CD4-positive, alpha-beta T cell treated with Interleukin-15 for 4 hours (primary cell): Measurements from ENCODE around the gene CCSER1.
"Not testable (repeated sequence)": the region's sequence is repeated elsewhere in the genome, so short reads cannot be mapped to it uniquely, and the experiment has no call there.

Experiments
- DNase-seq: peaks from one replicate; pipeline ENCODE4 v3.0.0-alpha.2; 2020; ENCODE audit warnings: low spot score

CCSER1 gene

DNA sequence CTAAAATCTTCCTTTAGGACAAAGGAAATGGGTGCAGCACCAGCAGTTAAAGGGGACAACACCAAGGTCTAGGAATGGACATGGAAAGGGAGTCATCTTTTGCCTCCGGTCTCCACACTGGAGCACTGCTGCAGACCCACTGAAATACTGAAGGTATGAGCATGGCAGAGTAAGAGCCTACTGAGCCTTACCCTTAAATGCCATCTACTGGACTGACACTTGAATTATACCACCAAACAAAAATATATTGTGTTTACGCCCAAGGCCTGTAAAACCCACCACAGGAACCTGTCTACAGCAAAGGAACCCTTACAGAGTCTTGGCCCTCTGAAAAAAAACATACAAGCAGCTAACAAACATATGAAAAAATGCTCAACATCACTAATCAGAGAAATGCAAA lies 443.4 kb downstream of the CCSER1 start:
- DNase-seq, result no peak

DNA sequence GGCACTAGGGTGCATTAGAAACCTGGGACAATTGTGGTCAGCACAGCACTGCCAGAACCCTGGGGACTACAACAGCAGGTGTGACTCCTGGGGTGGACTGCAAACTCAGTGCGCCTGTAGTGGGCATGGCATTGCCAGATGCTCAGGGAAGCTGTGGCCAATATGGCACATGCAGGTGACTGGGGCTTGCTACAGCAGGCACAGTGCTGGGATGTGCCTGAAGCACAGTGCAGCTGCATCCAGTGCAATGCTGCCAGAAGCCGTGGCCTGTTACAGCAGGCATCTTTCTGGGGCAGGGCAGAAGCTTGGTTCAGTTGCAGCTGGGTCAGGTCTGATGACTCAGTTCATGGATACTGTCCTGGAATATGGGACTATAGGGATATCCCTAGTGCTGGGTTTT lies 445.8 kb downstream of the CCSER1 start:
- no peak for DNase-seq

DNA sequence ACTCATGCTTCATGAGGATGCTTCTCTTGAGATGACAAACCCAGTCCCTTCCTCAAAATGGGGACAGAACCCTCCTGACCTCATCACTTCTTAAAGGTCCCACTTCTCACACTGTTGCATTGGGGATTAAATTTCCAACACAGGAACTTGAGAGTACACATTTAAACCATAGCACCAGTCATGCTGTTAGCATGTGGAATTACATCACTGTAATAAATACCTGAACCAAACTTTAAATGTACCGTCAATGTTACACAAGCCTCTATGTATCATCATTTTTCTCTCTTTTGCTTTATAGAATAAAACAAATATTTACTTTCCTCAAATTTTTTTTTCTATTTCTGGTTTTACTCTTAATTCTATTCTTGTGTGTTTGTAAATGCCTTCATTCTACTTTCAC lies 448.2 kb downstream of the CCSER1 start:
- no peak for DNase-seq

DNA sequence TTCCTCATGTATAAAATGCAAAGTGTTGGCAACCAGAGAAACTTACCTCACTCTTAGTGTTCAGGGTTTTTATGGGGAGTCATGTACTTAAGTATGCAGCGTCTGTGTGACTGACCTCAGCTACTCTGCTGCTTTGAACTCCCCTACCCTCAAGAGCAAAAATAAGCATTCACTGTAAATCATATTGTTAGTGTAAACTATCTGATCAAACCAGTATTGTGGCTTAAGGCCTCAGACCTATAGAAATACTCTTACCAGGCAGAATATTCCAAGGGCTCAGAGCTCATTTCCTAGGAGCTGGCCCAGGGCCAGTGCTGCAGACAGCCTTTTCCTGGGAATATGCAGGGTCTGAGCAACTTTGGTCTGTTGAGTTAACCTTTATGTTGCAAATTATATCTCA lies 453.1 kb downstream of the CCSER1 start:
- DNase-seq, result no peak

DNA sequence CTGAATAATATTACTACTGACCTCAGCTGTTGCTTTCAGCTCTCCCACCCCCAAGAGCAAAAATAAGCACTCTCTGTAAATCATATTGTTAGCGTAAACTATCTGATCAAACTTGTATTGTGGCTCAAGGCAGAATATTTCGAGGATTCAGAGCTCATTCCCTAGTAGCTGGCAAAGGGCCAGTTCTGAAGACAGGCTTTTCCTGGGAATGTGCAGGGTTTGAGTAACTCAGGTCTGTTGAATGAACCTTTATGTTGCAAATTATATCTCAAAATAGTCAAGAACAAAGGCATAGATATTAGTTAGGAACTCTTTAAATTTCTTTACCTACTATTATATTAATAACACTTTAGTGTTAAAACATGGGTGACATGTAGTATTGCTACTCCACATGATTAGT lies 454.9 kb downstream of the CCSER1 start:
- DNase-seq, result no peak

DNA sequence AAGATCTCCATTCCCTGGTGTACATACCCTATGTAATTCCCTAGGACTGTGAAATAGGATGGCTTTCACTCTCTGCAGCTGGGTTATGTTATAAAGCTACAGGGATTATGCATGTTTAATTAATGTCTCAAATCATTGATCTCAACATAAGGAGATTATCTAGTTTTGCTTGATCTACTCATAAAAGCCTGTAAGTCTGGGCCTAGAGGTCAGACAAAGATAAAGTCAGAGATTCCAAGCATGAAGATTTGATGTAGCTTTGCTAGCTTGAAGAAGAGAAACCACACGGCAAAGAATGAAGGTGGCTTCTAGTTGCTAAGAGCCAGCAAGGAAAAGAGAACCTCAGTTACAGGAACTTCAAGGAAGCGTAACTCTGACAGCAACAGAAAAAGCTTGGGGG lies 456.9 kb downstream of the CCSER1 start:
- DNase-seq, result no peak

DNA sequence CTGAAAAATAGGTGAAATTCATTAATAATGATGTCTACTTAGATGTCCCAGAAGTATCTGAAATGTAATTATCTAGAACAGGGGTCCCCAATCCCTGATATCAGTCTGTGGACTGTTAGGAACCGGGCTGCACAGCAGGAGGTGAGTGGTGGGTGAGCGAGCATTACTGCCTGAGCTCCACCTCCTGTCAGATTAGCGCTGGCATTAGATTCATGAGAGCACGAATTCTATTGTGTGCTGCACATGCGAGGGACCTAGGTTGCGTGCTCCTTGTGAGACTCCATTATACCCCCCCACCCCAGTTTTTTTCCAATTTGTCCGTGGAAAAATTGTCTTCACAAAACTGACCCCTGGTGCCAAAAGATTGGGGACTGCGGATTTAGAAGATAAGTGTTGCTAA lies 458.8 kb downstream of the CCSER1 start:
- no peak for DNase-seq

DNA sequence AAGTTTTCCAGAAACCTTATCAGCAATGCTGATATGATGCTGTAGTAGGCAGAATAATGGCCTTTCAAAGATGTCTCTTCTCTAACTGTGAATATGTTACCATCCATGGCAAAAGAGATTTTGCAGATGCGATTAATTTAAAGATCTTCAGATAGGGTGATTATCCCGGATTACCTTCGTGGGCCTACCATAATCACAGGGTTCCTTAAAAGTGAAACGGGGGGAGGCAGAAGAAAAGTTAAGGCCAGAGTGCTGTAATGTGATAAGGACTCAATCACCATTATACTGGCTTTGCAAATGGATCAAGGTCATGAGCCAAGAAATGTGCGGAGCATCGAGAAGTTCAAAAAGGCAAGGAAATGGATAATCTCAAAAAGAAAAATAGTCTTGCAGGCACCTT lies 459.6 kb downstream of the CCSER1 start:
- no peak for DNase-seq

DNA sequence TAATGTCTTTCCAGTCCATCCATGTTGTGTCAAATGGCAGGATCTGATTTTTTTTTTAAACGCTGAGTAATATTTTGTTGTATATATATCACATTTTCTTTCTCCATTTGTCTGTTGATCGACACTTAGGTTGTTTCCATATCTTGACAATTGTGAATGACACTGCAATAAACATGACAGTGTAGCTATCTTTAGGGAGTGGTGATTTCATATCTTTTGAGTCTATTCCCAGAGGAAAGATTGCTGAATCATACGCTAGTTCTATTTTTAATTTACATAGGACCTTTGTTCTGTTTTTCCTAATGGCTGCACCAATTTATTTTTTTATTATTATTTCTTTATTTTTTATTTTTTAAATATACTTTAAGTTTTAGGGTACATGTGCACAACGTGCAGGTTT lies 470.7 kb downstream of the CCSER1 start:
- DNase-seq, result no peak

DNA sequence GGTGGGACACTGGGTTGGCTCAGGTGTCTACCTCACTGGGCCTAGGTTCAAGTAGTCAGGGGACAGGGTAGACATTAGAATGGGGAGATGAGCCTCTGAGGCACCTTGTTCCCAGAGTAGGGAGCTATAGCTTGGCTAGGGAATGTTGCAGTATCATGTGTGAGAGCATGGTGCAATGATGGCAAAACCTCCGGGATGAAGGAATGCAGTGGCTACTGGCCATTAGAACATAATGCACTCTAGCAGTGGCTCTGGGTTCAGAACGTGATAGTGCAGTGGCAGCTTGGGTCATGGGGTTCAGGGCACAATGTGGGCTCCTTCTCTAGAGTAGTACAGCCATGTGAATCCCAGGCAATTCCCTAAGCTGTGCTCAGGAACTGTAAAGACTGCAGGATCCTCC lies 471.5 kb downstream of the CCSER1 start:
- no peak for DNase-seq

DNA sequence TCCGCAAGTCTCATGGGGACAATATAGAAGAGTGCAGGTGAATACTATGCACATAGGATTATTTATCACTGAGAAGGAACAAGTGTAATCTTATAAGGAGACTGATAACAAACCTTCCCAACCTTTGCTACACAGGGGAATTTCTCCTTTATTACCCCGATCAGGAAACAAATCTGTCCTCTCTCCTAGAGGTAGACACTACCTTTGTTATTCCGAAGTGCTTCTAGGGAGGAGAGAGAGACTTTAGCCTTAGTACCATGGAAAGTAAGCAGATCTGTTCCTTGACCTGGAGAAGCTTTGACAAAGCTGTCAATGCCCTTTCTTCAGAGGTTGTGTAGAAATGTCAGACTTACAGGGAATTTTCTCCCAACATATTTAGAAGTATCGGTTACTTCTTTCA lies 475.5 kb downstream of the CCSER1 start:
- no peak for DNase-seq

DNA sequence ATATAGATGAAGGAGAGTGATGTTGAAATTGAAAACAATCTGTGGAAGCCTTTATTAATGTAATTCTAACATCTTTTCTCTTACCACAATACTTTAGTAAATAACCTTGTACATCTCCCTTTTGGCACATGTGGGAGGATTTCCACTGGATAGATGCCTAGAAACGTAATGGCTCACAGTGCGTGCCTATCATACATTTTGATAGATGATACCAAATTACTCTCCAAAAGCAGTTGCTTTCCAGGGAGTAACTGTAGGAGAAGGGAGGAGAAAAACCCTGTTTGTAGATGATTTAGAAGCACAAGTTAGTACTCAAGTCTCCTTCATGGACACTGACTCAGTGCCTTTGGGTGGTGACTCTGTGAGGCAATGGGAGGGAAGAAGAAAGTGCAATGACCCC lies 476.3 kb downstream of the CCSER1 start:
- no peak for DNase-seq

DNA sequence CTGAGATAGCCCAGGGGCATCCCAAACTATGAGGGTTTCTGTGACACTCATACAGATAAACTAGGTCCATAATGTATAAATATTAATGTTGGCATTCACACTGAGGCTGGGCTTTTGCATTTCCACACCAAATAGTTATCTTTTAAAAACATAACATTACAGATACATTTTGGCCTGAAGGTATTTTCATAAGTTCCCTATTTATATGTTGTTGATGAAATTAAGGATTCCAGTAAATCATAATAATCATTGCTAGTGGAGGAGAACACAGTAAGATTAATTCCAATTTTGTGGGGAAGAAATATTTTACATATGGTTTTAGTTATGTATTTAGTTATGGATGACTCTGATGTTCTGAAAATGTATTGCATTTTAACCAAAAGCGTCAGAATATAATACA lies 479.6 kb downstream of the CCSER1 start:
- no peak for DNase-seq

DNA sequence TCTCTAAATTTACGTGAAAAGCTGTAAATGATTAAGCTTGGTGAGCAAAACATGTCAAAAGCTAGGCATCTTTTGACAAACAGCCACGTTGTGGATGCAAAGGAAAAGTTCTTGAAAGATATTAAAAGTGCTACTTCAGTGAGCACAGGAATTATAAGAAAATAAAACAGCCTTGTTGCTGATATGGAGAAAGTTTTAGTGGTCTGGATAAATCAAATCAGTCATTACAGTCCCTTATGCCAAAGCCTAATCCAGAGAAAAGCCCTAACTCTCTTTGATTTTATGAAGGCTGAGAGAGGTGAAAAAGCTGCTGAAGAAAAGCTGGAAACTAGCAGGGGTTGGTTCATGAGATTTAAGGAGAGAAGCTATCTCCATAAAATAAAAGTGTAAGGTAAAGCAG lies 487.2 kb downstream of the CCSER1 start:
- DNase-seq, result no peak

DNA sequence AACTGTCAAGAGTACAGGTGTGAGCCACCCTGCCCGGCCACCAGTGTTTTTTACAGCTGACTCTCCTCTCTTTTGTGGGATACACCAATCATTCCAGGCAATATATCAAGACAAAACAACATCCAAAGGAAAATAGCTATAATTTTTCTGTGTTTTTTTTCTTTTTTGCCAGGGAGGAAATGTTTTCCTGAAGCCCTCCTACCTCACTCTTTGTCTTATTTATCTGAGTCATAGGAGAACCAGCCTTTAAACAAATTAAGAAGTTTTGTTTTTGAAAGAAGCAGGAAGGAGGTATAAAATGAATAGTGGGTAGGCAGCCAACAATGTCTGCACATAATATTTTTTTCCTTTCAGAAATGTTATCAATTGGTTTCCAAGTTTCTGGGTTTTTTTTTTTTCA lies 493.9 kb downstream of the CCSER1 start:
- DNase-seq, result no peak

DNA sequence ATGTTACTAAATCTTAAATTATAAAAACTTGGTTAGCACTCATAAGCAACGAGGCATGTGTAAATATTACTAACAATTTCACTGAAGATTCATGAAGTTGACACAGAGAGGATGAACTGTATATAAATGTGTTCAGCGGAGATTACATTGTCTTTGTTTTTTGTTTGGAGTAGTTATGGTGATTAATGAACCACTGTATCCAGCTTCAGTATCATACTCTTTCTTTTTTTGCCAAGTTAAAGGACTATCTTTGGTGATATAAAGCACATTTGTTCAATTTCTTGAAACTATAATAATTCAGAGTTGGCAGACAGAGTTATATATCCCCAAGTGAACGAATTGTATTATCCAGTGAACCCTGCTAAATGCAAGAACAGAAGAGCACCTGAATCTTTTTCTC lies 497.6 kb downstream of the CCSER1 start:
- DNase-seq, result no peak

DNA sequence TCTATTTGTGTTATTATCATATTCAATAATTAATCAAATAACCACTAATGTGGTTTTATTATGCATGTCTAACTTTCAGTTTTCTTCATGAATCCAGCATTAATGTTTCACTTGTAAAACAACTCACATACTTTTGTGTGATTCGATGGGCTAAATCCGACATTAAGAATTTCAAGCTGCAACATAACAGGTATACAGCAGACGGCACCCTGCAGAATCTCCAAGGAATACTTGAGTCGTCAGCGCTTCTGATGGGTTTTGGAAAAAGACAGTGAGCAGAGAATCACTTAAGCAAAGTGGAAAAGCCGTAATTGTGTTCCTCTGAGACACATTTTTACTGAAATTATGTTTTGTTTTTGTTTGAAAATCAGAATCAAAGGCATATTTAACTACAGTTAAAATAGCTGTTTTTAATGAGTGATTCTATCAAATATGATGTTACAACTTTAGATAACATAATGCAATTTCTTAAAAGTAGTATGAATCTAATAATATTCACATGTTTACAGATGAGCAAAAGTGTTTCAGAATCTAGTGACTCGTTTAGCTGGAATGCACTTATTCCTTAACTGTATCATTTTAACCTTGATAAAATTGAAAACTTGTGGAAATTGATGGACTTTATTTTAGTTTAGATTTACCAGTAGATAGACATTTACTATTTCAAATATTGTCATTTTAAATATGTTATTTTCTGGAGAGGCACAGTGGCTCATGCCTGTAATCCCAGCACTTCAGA lies 514.8 kb downstream of the CCSER1 start:
- no peak for DNase-seq

DNA sequence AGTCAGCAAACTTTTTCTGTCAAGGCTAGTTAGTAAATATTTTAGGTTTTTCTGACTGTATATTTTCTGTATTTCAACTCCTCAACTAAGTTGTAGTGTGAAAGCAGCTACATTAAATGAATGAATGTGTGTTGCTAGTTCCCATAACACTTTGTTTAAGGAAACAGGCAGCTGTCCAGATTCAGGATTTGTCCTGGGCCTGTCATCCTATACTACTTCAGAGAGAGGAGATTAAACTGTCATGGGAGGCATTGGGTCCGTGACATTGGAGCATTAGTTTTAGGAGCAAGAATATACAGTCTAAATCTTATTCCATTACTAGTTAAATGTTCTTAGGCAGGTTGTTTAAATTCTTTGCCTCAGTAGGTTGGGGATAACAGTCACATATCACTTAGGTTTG lies 516.0 kb downstream of the CCSER1 start:
- DNase-seq, result no peak

DNA sequence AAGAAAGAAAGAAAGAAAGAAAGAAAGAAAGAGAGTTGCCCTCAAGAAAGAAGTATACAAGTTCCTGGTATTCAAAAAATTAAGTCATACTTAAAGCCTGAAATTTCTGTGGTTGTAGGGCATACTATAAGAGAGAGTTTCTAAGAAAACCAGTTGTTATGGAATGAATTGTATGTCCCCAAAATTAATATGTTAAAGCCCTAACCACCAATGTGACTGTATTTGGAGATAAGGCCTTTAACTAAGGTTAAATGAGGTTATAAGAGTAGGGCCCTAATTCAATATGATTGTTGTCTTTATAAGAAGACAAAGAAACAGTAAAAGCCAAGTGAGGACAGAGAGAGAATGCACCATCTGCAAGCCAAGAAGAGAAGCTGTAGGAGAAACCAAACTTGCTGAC lies 521.1 kb downstream of the CCSER1 start:
- DNase-seq, result no peak

DNA sequence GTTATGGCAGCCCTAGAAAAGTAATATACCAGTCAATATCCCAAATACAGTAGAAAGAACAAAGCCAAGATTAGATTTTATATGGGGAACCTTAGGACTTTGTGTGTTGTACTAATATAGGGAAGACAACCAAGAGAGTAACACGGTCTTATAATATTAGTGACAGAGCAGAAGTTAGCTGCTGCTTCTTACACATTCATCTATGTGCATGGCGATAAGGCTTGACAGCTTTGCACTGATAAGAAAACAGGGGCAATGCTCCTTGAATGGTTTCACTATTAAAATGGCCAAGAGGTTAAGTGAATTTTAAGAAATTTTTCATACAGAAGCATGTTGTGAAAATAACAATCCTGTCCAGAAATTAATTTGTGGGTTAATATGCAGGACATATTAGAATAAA lies 521.6 kb downstream of the CCSER1 start:
- no peak for DNase-seq

DNA sequence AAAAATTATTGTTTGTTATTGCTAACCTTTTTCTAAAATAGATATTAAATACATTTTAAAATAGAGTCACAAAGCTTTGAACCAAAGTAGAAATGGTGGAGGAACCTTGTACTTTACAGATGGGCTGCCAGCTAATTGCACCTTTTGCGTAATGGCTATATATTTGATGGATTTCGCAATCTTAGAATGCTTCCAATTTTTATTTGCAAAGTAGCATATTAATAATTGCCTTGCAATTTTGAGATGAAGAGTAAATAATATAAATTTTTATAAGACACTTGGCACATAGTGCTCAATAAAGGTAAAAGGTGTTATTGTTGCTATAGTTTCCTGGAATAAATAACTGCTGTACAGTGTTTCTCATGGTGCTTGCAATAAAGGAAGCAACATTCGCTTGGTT lies 533.5 kb downstream of the CCSER1 start:
- DNase-seq, result no peak

DNA sequence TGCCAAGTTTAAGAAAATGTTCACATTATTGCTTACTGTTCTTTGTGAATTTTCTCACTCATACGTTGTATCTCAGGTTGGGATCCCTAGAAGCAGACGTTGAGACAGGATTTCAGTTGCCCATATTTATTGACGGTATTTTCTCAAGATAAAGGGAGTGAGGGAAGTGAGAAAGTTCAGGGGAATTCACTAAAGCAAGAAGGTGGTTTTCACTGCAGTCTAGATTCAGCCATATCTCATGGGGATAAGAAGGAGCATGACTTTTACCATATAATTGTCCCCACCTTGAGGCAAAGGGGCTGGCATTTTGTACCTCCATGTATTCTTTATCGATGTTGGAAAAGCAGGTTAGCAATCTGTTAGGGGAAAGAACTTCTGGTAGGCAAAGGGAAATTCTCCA lies 543.0 kb downstream of the CCSER1 start:
- DNase-seq, result no peak

DNA sequence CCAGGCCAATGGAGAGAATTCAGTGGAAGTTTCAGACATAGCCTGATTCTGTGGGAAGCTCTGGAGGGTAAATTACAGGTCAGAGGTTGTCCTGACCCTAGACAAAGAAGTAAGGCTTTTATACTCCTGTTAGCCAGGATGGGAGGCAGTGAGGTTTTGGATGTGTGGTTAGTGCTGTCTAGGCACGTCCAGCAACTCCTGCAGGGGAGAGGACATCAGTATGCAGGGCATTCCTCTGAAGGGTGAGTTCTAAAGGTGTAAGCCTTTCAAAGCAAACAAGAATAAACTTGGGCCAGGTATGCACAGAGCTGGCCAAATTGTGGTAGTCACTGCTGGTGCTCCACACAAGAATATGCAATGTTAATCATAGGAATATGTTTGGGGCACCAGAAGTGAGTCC lies 562.5 kb downstream of the CCSER1 start:
- no peak for DNase-seq

DNA sequence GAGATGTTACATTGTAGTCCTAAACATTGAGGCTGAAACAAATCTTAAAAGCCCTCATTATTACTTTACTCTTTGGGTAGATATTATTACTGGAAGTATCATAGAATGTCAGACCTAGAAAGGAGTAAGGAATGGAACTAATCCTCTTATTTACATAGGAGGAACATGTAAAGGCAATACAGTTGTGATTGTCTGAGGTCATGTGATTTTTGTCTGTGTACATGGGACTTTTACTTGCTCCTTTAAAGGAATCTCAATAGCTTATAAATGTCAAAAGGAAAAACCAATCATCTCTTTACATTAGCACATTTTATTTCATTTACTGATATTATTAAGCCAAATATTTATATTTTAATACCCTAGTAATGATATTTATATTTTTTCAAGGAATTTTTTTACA lies 568.2 kb downstream of the CCSER1 start:
- no peak for DNase-seq

DNA sequence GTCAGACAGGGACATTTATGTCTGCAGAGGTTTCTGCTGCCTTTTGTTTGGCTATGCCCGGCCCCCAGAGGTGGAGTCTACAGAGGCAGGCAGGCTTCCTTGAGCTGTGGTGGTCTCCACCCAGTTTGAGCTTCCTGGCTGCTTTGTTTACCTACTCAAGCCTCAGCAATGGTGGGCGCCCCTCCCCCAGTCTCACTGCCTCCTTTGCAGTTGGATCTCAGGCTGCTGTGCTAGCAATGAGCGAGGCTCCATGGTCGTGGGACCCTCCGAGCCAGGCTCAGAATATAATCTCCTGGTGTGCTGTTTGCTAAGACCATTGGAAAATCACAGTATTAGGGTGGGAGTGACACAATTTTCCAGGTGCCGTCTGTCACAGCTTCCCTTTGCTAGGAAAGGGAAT lies 578.3 kb downstream of the CCSER1 start:
- not testable (repeated sequence) for DNase-seq
